IMR-90 (cell line): ENCODE data around the gene KLK1. TPM values are rescaled to one million over a fixed set of nuclear protein-coding genes. Genes with fewer than 3 reads are reported as not detected.

Experiments
- ATAC-seq: fragments of 200-7000 bp; cut with Tn5 transposase; 2 replicates; pipeline ENCODE4 v1.9.1; 2020; ENCODE audit warnings: low read depth, mild to moderate bottlenecking, moderate library complexity
- BruUV-seq: library from RNA; stranded (reverse); fragments of 400-500 nt; replicated peaks from 2 replicates; lab custom pipeline; 2021; lab: Mats Ljungman, UMichigan
- CTCF ChIA-PET: fragments of 300-600 bp; formaldehyde crosslinking; extraction: SDS; loops from one replicate; lab custom pipeline; 2021; ENCODE audit warnings: antibody characterized with exemption; lab: Yijun Ruan, JAX
- POLR2A ChIA-PET: fragments of 300-600 bp; sonication (Branson Sonifier 250); formaldehyde crosslinking; loops from one replicate; lab custom pipeline; 2022; ENCODE audit warnings: antibody characterized with exemption; ENCODE audit not compliant: unreplicated experiment; lab: Charles Lee
- DNase-seq: peaks from one replicate; pipeline ENCODE4 v3.0.0; 2013
- H2AFZ ChIP-seq: replicated peaks from 2 replicates; pipeline ENCODE3; 2013; ENCODE audit warnings: low read length, mild to moderate bottlenecking; ENCODE audit not compliant: poor library complexity
- H2AK5ac ChIP-seq: 2 replicates; pipeline ENCODE4 v1.6.1; 2013; ENCODE audit warnings: low read depth, low read length, inconsistent platforms
- H2AK9ac ChIP-seq: replicated peaks from 2 replicates; pipeline ENCODE3; 2013; ENCODE audit warnings: mild to moderate bottlenecking, low read depth, low read length, moderate library complexity; ENCODE audit not compliant: poor library complexity
- H2BK120ac ChIP-seq: 2 replicates; pipeline ENCODE4 v1.6.1; 2013; ENCODE audit warnings: low read depth, low read length, inconsistent platforms
- H2BK15ac ChIP-seq: 3 replicates; pipeline ENCODE4 v1.6.1; 2013; ENCODE audit warnings: low read depth, low read length, inconsistent platforms
- H2BK20ac ChIP-seq: 2 replicates; pipeline ENCODE4 v1.6.1; 2013; ENCODE audit warnings: low read depth, mild to moderate bottlenecking, inconsistent platforms, low read length, moderate library complexity
- H2BK5ac ChIP-seq: 2 replicates; pipeline ENCODE4 v1.6.1; 2013; ENCODE audit warnings: mild to moderate bottlenecking, low read depth, low read length, inconsistent platforms; ENCODE audit not compliant: poor library complexity, severe bottlenecking
- H3K14ac ChIP-seq: replicated peaks from 2 replicates; pipeline ENCODE4 v1.6.1; 2013; ENCODE audit warnings: low read depth, low read length, inconsistent platforms
- H3K18ac ChIP-seq: 2 replicates; pipeline ENCODE4 v1.6.1; 2013; ENCODE audit warnings: low read depth, low read length, control low read depth
- H3K23ac ChIP-seq: 2 replicates; pipeline ENCODE4 v1.6.1; 2013; ENCODE audit warnings: low read depth, low read length, inconsistent platforms
- H3K27ac ChIP-seq: 2 replicates; pipeline ENCODE4 v1.5.1; 2013; ENCODE audit warnings: mild to moderate bottlenecking, control low read depth, low read length; ENCODE audit not compliant: insufficient read depth
- H3K27me3 ChIP-seq: 2 replicates; pipeline ENCODE4 v1.6.1; 2013; ENCODE audit warnings: low read length; ENCODE audit not compliant: control insufficient read depth, insufficient read depth
- H3K36me3 ChIP-seq: 2 replicates; pipeline ENCODE4 v1.6.1; 2013; ENCODE audit warnings: low read length, mixed read lengths; ENCODE audit not compliant: control insufficient read depth, insufficient read depth
- H3K4ac ChIP-seq: 2 replicates; pipeline ENCODE4 v1.6.1; 2013; ENCODE audit warnings: low read depth, low read length, inconsistent platforms
- H3K4me1 ChIP-seq: 2 replicates; pipeline ENCODE4 v1.6.1; 2013; ENCODE audit warnings: low read length, mixed read lengths; ENCODE audit not compliant: control insufficient read depth, insufficient read depth
- H3K4me2 ChIP-seq: 2 replicates; pipeline ENCODE4 v1.6.1; 2013; ENCODE audit warnings: low read depth, mild to moderate bottlenecking, control low read depth, low read length, moderate library complexity
- H3K4me3 ChIP-seq: 2 replicates; pipeline ENCODE4 v1.5.1; 2013; ENCODE audit warnings: low read depth, mild to moderate bottlenecking, control low read depth, low read length, moderate library complexity; ENCODE audit not compliant: insufficient read depth
- H3K56ac ChIP-seq: 2 replicates; pipeline ENCODE4 v1.6.1; 2013; ENCODE audit warnings: low read length, inconsistent platforms; ENCODE audit not compliant: insufficient read depth; ENCODE audit errors: extremely low read depth
- H3K79me1 ChIP-seq, 2 experiments: 2 replicates each; pipeline ENCODE4 v1.6.1; 2013; ENCODE audit warnings: low read length in 2 of 2, inconsistent platforms in 1 of 2, low read depth in 1 of 2
- H3K9ac ChIP-seq: 2 replicates; pipeline ENCODE4 v1.6.1; 2013; ENCODE audit warnings: low read depth, low read length, control low read depth
- H3K9me1 ChIP-seq: 2 replicates; pipeline ENCODE4 v1.6.1; 2013; ENCODE audit warnings: low read length, inconsistent platforms; ENCODE audit not compliant: insufficient read depth
- H3K9me3 ChIP-seq: 2 replicates; pipeline ENCODE4 v1.6.1; 2013; ENCODE audit warnings: low read length; ENCODE audit not compliant: control insufficient read depth, insufficient read depth
- H4K20me1 ChIP-seq: 2 replicates; pipeline ENCODE4 v1.6.1; 2013; ENCODE audit warnings: low read length, inconsistent platforms; ENCODE audit not compliant: insufficient read depth
- H4K5ac ChIP-seq: 2 replicates; pipeline ENCODE4 v1.6.1; 2013; ENCODE audit warnings: mild to moderate bottlenecking, low read depth, low read length, control low read depth
- H4K8ac ChIP-seq, 2 experiments: 2 replicates each; pipeline ENCODE4 v1.6.1; 2013; ENCODE audit warnings: low read depth in 2 of 2, low read length in 2 of 2, control low read depth in 1 of 2, inconsistent platforms in 1 of 2
- H4K91ac ChIP-seq: 2 replicates; pipeline ENCODE4 v1.6.1; 2013; ENCODE audit warnings: low read depth, low read length, inconsistent platforms; ENCODE audit not compliant: insufficient read depth
- CEBPB ChIP-seq: IDR thresholded peaks from 2 replicates; pipeline ENCODE4 v1.6.1; 2012; ENCODE audit warnings: low read depth, low read length, improper control_type of control experiment
- CHD1 ChIP-seq: IDR thresholded peaks from 2 replicates; pipeline ENCODE4 v1.6.1; 2012; ENCODE audit warnings: low read depth, low read length, improper control_type of control experiment
- ELK1 ChIP-seq: fragments of 150-350 bp; IDR thresholded peaks from 2 replicates; pipeline ENCODE4 v1.6.1; 2016; ENCODE audit warnings: low read depth, mild to moderate bottlenecking, low read length, moderate library complexity, borderline replicate concordance
- FOS ChIP-seq: fragments of 150-350 bp; IDR thresholded peaks from 2 replicates; pipeline ENCODE4 v1.6.1; 2016; ENCODE audit warnings: low read depth, low read length
- MAFK ChIP-seq: IDR thresholded peaks from 2 replicates; pipeline ENCODE4 v1.6.1; 2012; ENCODE audit warnings: low read depth, low read length, improper control_type of control experiment
- MAZ ChIP-seq: IDR thresholded peaks from 2 replicates; pipeline ENCODE4 v1.6.1; 2012; ENCODE audit warnings: low read depth, mild to moderate bottlenecking, low read length, improper control_type of control experiment, moderate library complexity, borderline replicate concordance
- MXI1 ChIP-seq: IDR thresholded peaks from 2 replicates; pipeline ENCODE4 v1.6.1; 2012; ENCODE audit warnings: low read depth, mild to moderate bottlenecking, low read length, moderate library complexity, borderline replicate concordance
- NFE2L2 ChIP-seq: fragments of 150-350 bp; IDR thresholded peaks from 2 replicates; pipeline ENCODE4 v1.6.1; 2016; ENCODE audit warnings: low read depth, mild to moderate bottlenecking, low read length
- POLR2A ChIP-seq: IDR thresholded peaks from 2 replicates; pipeline ENCODE4 v1.6.1; 2012; ENCODE audit warnings: mild to moderate bottlenecking, low read depth, low read length
- RAD21 ChIP-seq: IDR thresholded peaks from 2 replicates; pipeline ENCODE4 v1.6.1; 2012; ENCODE audit warnings: low read length, improper control_type of control experiment
- RCOR1 ChIP-seq: IDR thresholded peaks from 2 replicates; pipeline ENCODE4 v1.6.1; 2012; ENCODE audit warnings: mild to moderate bottlenecking, low read length, improper control_type of control experiment; ENCODE audit not compliant: insufficient replicate concordance
- RFX5 ChIP-seq: IDR thresholded peaks from 2 replicates; pipeline ENCODE4 v1.8.0; 2012; ENCODE audit warnings: low read depth, mild to moderate bottlenecking, low read length, moderate library complexity
- SMC3 ChIP-seq: fragments of 150-350 bp; IDR thresholded peaks from 2 replicates; pipeline ENCODE4 v1.6.1; 2016; ENCODE audit warnings: low read depth, mild to moderate bottlenecking, antibody characterized with exemption, low read length, moderate library complexity
- USF2 ChIP-seq: fragments of 150-350 bp; IDR thresholded peaks from 2 replicates; pipeline ENCODE4 v1.6.1; 2017; ENCODE audit warnings: mild to moderate bottlenecking, antibody characterized with exemption, low read length, low read depth
- WGBS, 2 experiments: methylation state at CpG; one replicate each; pipeline versions ENCODE4 v1.1.5 to v1.1.7; 2013; ENCODE audit warnings: missing lambda C conversion rate in 2 of 2; ENCODE audit not compliant: insufficient read length in 1 of 2; ENCODE audit errors: extremely low coverage in 2 of 2; 5-methylcytosine and 5-hydroxymethylcytosine counted together
- dilution Hi-C: fragments of 300-500 bp; cut with HindIII; formaldehyde crosslinking; loops from one replicate; pipeline ENCODE4 v1.14.3; 2018; ENCODE audit warnings: low sequenced_read_pairs; ENCODE audit not compliant: unreplicated experiment
- in situ Hi-C: fragments of 300-500 bp; cut with MboI; formaldehyde crosslinking; loops from 3 replicates; pipeline ENCODE4 v1.14.3; 2019; ENCODE audit warnings: low sequenced_read_pairs, inconsistent platforms, mixed read lengths
- intact Hi-C: fragments of 100-400 bp; cut with micrococcal nuclease; formaldehyde crosslinking; loops from 2 replicates; pipeline ENCODE4 v1.10.0; 2022
- polyA plus RNA-seq, 3 experiments: library from polyadenylated mRNA; depleted of rRNA; stranded (reverse); fragments of >200 nt; gene quantifications; 2 replicates each; pipeline ENCODE4 v1.2.3, GENCODE V29; 2012; ENCODE audit warnings: low replicate concordance in 1 of 3
- total RNA-seq: library from RNA; depleted of rRNA; stranded (reverse); fragments of >200 nt; gene quantifications from 2 replicates; pipeline ENCODE4 v1.2.3, GENCODE V29; 2012
- TF ChIP-seq, protein P1 (sequence below): conservative IDR thresholded peaks from 2 replicates; pipeline ENCODE4 v1.5.1; 2012; ENCODE audit warnings: mild to moderate bottlenecking, low read depth, low read length, improper control_type of control experiment

The KLK1 gene
- total and polyA plus RNA-seq, 2 of the 4 experiments (the other 2 are of a cell fraction): not detected

DNA sequence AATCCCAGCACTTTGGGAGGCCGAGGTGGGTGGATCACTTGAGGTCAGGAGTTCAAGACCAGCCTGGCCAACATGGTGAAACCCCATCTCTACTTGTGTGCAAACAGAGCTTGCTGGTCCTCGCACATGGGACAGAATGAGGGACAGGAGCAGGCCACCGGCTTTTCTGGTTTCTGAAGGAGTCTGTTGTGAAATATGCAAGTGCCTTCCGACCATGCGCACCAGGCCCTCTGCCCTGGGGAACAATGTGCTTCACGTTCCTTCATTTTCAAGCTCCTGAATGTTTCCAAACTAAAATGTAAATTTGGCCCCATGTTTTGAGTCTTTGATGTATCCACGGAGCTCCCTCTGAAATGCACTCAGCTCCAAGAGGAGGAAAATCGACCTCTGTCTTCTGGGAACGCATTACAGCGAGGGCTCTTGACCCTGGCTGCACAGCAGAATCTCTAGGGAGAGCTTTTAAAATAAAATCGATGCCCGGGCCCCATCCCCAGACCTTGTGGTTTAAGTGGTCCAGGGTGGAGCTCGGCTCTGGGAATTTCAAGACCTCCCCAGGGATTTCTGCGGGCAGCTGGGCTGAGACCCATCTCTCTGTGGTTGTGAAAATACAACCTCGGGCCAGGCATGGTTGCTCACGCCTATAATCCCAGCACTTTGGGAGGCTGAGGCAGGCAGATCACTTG is 42.7 kb downstream of the KLK1 start:
- H3K56ac ChIP-seq: no peak overlapping the region
- intact Hi-C loops (no loop called here), dilution Hi-C loops (no loop called here), in situ Hi-C loops (loop anchor here (10.0 kb wide), 2 partner anchors 246 to 426 kb away; no protein-coding TSS in a partner anchor)
- no peak overlapping the region for H2AFZ ChIP-seq
- no peaks in the 10 kb centered on the region for H3K9me3 ChIP-seq
- H3K9me1 ChIP-seq: no peaks in the 10 kb centered on the region
- BruUV-seq: no TSS peak
- H2AK9ac ChIP-seq: no peak overlapping the region
- H2AK5ac ChIP-seq: no peak overlapping the region
- no peak for ATAC-seq
- no peak overlapping the region for H4K91ac ChIP-seq
- peaks cover 31% of the 10 kb centered on the region for H3K27me3 ChIP-seq
- CTCF ChIA-PET: no interaction called here
- H4K20me1 ChIP-seq: no peaks in the 10 kb centered on the region
- H2BK5ac ChIP-seq: no peak overlapping the region
- H3K23ac ChIP-seq: no peak overlapping the region
- H4K8ac ChIP-seq: no peak overlapping the region
- H3K4me3 ChIP-seq: no peak overlapping the region
- no peak overlapping the region for H2BK120ac ChIP-seq
- H2BK20ac ChIP-seq: no peak overlapping the region
- H3K4ac ChIP-seq: no peak overlapping the region
- H3K4me1 ChIP-seq: no peaks in the 10 kb centered on the region
- TF ChIP-seq MXI1: no peak
- TF ChIP-seq RAD21: no peak
- TF ChIP-seq NFE2L2: no peak
- no peak for TF ChIP-seq MAFK
- TF ChIP-seq USF2: no peak
- TF ChIP-seq MAZ: no peak
- no peak for TF ChIP-seq CHD1
- TF ChIP-seq SMC3: no peak
- no peak for TF ChIP-seq POLR2A
- TF ChIP-seq FOS: no peak
- TF ChIP-seq, protein P1, sequence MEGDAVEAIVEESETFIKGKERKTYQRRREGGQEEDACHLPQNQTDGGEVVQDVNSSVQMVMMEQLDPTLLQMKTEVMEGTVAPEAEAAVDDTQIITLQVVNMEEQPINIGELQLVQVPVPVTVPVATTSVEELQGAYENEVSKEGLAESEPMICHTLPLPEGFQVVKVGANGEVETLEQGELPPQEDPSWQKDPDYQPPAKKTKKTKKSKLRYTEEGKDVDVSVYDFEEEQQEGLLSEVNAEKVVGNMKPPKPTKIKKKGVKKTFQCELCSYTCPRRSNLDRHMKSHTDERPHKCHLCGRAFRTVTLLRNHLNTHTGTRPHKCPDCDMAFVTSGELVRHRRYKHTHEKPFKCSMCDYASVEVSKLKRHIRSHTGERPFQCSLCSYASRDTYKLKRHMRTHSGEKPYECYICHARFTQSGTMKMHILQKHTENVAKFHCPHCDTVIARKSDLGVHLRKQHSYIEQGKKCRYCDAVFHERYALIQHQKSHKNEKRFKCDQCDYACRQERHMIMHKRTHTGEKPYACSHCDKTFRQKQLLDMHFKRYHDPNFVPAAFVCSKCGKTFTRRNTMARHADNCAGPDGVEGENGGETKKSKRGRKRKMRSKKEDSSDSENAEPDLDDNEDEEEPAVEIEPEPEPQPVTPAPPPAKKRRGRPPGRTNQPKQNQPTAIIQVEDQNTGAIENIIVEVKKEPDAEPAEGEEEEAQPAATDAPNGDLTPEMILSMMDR: no peak
- no peak for TF ChIP-seq RCOR1
- TF ChIP-seq ELK1: no peak
- no peak for TF ChIP-seq CEBPB
- TF ChIP-seq RFX5: no peak
- 80% methylated on average over 5 of the region's 16 CpGs; no CpG with 5 or more reads in 1 of the 2 experiments for WGBS, 2 experiments
- no peaks in the 10 kb centered on the region for H3K79me1 ChIP-seq
- H2BK15ac ChIP-seq: no peak overlapping the region
- POLR2A ChIA-PET: no interaction called here
- H3K18ac ChIP-seq: no peak overlapping the region
- no peak overlapping the region for H3K14ac ChIP-seq
- H4K5ac ChIP-seq: no peak overlapping the region
- no peak overlapping the region for H3K9ac ChIP-seq
- no peak overlapping the region for H3K4me2 ChIP-seq
- H3K27ac ChIP-seq: no peak overlapping the region
- DNase-seq: no peak
- H3K36me3 ChIP-seq: no peaks in the 10 kb centered on the region
